ENCODE data around the gene PLXDC2.

- no peak for TF ChIP-seq CTCF (IDR thresholded peaks at IDR 0.05)
- TF ChIP-seq POLR2A (IDR thresholded peaks at IDR 0.05) = no peak
- TF ChIP-seq POLR2AphosphoS5 (IDR thresholded peaks at IDR 0.05; ENCODE audit: insufficient read depth in 1 of 2, low read depth in 1 of 2) = no peak
Measured at GRCh38 chr10:19853831-19854230, 37.6 kb downstream of the PLXDC2 start.

Measured in vagina (tissue), 2 donors.